Spleen (tissue), 11 donors: ENCODE data around the gene PEX14. TPM values are rescaled to one million over a fixed set of nuclear protein-coding genes. Genes with fewer than 3 reads are reported as not detected.

Source experiments
- DNase-seq: peaks from one replicate; pipeline ENCODE4 v3.0.0-alpha.2; 2020
- H3K27ac ChIP-seq, 8 donors: fragments of 200-600 bp; sonication (generic) in 7 of 8; 1 replicate in 4 of 8; 2 replicates in 4 of 8; pipeline versions ENCODE4 v1.5.0 to v1.8.0; 2016 to 2021; ENCODE audit warnings: inconsistent platforms in 4 of 8, mild to moderate bottlenecking in 4 of 8, moderate library complexity in 1 of 8
- H3K27me3 ChIP-seq, 7 donors: fragments of 200-600 bp; sonication (generic) in 6 of 7; replicated peaks in 1 of 7; 1 replicate in 4 of 7; 2 replicates in 3 of 7; pipeline versions ENCODE4 v1.5.0 to v1.8.0; 2016 to 2021; ENCODE audit warnings: inconsistent platforms in 3 of 7, mild to moderate bottlenecking in 1 of 7
- H3K36me3 ChIP-seq, 6 donors: fragments of 200-600 bp; sonication (generic) in 5 of 6; 1 replicate in 4 of 6; 2 replicates in 2 of 6; pipeline versions ENCODE4 v1.5.0 to v1.8.0; 2016 to 2021; ENCODE audit warnings: inconsistent platforms in 2 of 6
- H3K4me1 ChIP-seq, 6 donors: fragments of 200-600 bp; sonication (generic) in 5 of 6; 1 replicate in 3 of 6; 2 replicates in 3 of 6; pipeline versions ENCODE4 v1.5.0 to v1.8.0; 2016 to 2021; ENCODE audit warnings: inconsistent platforms in 3 of 6
- H3K4me3 ChIP-seq, 8 donors: fragments of 200-600 bp; sonication (generic) in 7 of 8; 1 replicate in 4 of 8; 2 replicates in 4 of 8; pipeline versions ENCODE4 v1.5.0 to v1.8.0; 2016 to 2021; ENCODE audit warnings: inconsistent platforms in 4 of 8, mild to moderate bottlenecking in 4 of 8, moderate library complexity in 2 of 8
- H3K9me3 ChIP-seq, 8 donors: fragments of 200-600 bp; sonication (generic) in 7 of 8; 1 replicate in 4 of 8; 2 replicates in 4 of 8; pipeline versions ENCODE4 v1.5.0 to v1.8.0; 2016 to 2021; ENCODE audit warnings: inconsistent platforms in 4 of 8
- POLR2A ChIP-seq, 3 donors: fragments of 450-650 bp; IDR thresholded peaks; one replicate each; pipeline ENCODE4 v1.5.1; 2017; ENCODE audit warnings: antibody characterized with exemption in 3 of 3, mild to moderate bottlenecking in 1 of 3
- POLR2AphosphoS5 ChIP-seq, 3 donors: sonication (generic); formaldehyde crosslinking; IDR thresholded peaks; one replicate each; pipeline ENCODE4 v1.5.1; 2017; ENCODE audit warnings: antibody characterized with exemption in 3 of 3
- WGBS, 5 donors: extraction: QIAGEN DNeasy Blood & Tissue Kit in 3 of 5; methylation state at CpG; one replicate each; pipeline versions ENCODE4 v1.1.5 to v1.1.7; 2013 to 2018; 5-methylcytosine and 5-hydroxymethylcytosine counted together
- intact Hi-C: fragments of 100-400 bp; cut with DNase I; formaldehyde crosslinking; loops from one replicate; pipeline ENCODE4 v1.15.0; 2023; ENCODE audit warnings: low total_unique reads
- polyA plus RNA-seq, 3 donors: library from polyadenylated mRNA; stranded (reverse); fragments of 200-250 nt; gene quantifications; one replicate each; pipeline ENCODE4 v1.2.1, GENCODE V29; 2013
- total RNA-seq, 7 donors: library from RNA; depleted of rRNA in 3 of 7; stranded (reverse); fragments of >200 nt in 3 of 7; fragmentation: NEBNext Ultra II Directional in 4 of 7; extraction: Animal tissue kit (Norgen Biotek cat#: 25700) in 4 of 7; gene quantifications; one replicate each; pipeline versions ENCODE4 v1.1.0 to v1.2.1, GENCODE V29; 2016 to 2021
- TF ChIP-seq, protein P1 (sequence below), 11 experiments: fragments of 200-600 bp in 7 of 11; fragments of 450-650 bp in 4 of 11; sonication (generic) in 4 of 11; IDR thresholded peaks in 8 of 11; conservative IDR thresholded peaks in 3 of 11; 1 replicate in 7 of 11; 2 replicates in 4 of 11; pipeline versions ENCODE4 v1.4.0 to v1.8.0; 2016 to 2021; ENCODE audit warnings: antibody characterized with exemption in 11 of 11, inconsistent platforms in 4 of 11, mild to moderate bottlenecking in 1 of 11
- donor health status: healthy with polysubstance abuse.
- donor health status: DM: no; HTN: no; CAD: no; lungs with moderate emphysema.
- donor health status: DM: no; HTN: no; CAD: no.
- donor health status: Bipolar disorder and iron deficiency.
- donor health status: healthy.
- donor health status: DM: no; HTN: no; CAD: no.
- donor health status: DM: yes; HTN: yes; CAD: no.

Gene PEX14
- total and polyA plus RNA-seq, 10 donors: 9.3 to 19.7 (median 12.1) TPM

DNA sequence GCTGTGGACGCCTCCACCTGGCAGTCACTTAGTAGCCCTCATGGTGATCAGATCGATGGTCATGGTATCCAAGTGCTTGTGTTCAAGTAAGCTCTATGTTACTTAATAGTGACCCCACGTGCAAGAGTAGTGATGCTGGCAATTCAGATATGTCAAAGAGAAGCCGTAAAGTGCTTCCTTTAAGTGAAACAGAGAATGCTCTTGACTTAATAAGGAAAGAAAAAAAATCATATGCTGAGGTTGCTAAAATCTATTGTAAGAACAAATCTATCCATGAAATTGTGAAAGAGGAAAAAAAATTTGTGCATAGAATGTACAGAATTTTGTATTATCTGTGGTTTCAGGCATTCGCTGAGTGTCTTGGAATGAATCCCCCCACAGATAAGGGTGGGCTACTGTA is 113.9 kb downstream of the PEX14 start:
- Histone ChIP-seq H3K27me3 (no peaks in the 10 kb centered on the region), H3K4me3 (no peak overlapping the region), H3K4me1 (no peaks in the 10 kb centered on the region), H3K9me3 (no peaks in the 10 kb centered on the region), H3K27ac (no peak overlapping the region), H3K36me3 (no peaks in the 10 kb centered on the region)
- 81 to 95% (median 93%) methylated on average over 5 of the region's 5 CpGs for WGBS, 5 donors
- no peak for DNase-seq
- TF ChIP-seq POLR2AphosphoS5 (IDR thresholded peaks at IDR 0.05): no peak
- no peak for TF ChIP-seq POLR2A (IDR thresholded peaks at IDR 0.05)
- TF ChIP-seq, protein P1, sequence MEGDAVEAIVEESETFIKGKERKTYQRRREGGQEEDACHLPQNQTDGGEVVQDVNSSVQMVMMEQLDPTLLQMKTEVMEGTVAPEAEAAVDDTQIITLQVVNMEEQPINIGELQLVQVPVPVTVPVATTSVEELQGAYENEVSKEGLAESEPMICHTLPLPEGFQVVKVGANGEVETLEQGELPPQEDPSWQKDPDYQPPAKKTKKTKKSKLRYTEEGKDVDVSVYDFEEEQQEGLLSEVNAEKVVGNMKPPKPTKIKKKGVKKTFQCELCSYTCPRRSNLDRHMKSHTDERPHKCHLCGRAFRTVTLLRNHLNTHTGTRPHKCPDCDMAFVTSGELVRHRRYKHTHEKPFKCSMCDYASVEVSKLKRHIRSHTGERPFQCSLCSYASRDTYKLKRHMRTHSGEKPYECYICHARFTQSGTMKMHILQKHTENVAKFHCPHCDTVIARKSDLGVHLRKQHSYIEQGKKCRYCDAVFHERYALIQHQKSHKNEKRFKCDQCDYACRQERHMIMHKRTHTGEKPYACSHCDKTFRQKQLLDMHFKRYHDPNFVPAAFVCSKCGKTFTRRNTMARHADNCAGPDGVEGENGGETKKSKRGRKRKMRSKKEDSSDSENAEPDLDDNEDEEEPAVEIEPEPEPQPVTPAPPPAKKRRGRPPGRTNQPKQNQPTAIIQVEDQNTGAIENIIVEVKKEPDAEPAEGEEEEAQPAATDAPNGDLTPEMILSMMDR (IDR thresholded peaks at IDR 0.05 in 8 of 11, conservative IDR thresholded peaks at IDR 0.05 in 3 of 11): no peak
- intact Hi-C loops: no loop called here

DNA sequence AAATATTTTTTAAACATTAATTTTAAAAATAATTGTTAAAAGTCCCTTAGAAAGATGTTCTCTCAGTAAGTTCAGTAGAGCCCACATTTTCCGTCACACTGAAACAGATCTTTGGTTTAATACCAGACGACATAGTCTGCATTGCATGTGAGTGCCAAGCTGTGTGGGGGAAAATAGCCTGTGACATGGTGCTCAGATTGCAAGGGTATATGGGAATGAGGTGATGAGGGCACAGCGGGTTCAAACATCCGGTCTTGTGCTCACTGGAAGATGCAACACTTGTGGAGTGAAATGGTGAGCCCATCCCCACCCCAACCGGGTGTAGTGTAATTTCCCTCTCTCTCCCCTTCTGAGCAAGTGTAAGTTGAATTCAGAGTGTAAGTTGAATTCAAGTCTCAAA is 114.3 kb downstream of the PEX14 start:
- H3K4me3 ChIP-seq: no peak overlapping the region

DNA sequence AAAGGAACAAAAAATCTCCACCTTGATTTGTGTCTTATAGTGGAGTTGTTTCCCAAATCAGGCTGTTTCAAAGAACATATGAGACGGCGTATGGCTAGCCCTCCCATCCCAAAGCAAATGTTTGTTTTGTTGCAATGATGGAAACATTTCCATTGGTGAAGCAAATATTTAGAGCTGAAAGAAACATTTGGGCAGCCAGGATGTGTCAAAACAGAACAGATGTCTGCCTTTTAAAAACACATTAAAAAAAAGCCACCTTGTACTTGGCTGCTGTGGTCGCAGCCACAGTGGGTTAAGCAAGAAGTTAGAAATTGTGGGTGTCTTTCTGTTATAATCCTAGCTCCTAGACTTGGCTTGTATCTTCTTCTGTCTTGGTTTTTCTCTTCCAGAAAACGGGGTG is 116.3 kb downstream of the PEX14 start:
- no peak overlapping the region for H3K27ac ChIP-seq
- no peaks in the 10 kb centered on the region for H3K4me1 ChIP-seq
- no peaks in the 10 kb centered on the region for H3K27me3 ChIP-seq
- TF ChIP-seq POLR2A (IDR thresholded peaks at IDR 0.05): no peak
- no peak for TF ChIP-seq POLR2AphosphoS5 (IDR thresholded peaks at IDR 0.05)
- no peak for DNase-seq
- 45 to 69% (median 63%) methylated on average over 4 of the region's 4 CpGs for whole genome bisulfite sequencing, 5 donors
- no peak overlapping the region for H3K4me3 ChIP-seq
- intact Hi-C loops: no loop called here
- no peaks in the 10 kb centered on the region for H3K9me3 ChIP-seq
- no peaks in the 10 kb centered on the region for H3K36me3 ChIP-seq

More for the DNA sequence above, 114.3 kb downstream of the PEX14 start:
- no peaks in the 10 kb centered on the region for H3K9me3 ChIP-seq
- no peak for TF ChIP-seq POLR2AphosphoS5 (IDR thresholded peaks at IDR 0.05)
- TF ChIP-seq POLR2A (IDR thresholded peaks at IDR 0.05): no peak
- TF ChIP-seq, protein P1 (IDR thresholded peaks at IDR 0.05 in 8 of 11, conservative IDR thresholded peaks at IDR 0.05 in 3 of 11): no peak
- H3K4me1 ChIP-seq: no peaks in the 10 kb centered on the region
- H3K27me3 ChIP-seq: no peaks in the 10 kb centered on the region
- intact Hi-C loops: no loop called here
- WGBS, 5 donors: 90 to 95% (median 94%) methylated on average over 5 of the region's 5 CpGs
- H3K27ac ChIP-seq: no peak overlapping the region
- DNase-seq: no peak
- no peaks in the 10 kb centered on the region for H3K36me3 ChIP-seq

DNA sequence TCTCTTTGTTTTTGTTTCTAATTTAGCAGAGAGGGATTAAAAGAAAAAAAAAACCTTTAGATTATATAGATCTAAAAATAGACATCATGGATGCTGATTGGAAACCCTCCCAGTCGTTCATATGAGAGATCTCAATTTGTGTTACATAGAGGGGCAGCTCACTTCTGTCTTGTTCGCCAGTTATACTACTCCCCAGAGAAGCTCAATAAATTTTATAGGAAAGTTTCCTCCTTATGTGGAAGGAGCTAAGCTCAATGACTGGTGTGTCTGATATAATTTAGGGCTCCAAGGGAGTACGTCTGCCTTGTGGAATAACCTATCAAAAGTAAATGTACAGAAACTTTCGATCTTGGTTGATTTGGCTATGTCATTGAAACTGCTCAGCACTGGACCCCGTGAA is 117.6 kb downstream of the PEX14 start:
- Histone ChIP-seq H3K4me3 (no peak overlapping the region), H3K27ac (no peak overlapping the region), H3K4me1 (peaks cover 0 to 5% (median 0%) of the 10 kb centered on the region in 6 donors), H3K27me3 (no peaks in the 10 kb centered on the region), H3K36me3 (no peaks in the 10 kb centered on the region), H3K9me3 (no peaks in the 10 kb centered on the region)
- no peak for DNase-seq
- 71 to 79% (median 73%) methylated on average over 5 of the region's 5 CpGs for WGBS, 5 donors
- TF ChIP-seq, protein P1 (IDR thresholded peaks at IDR 0.05 in 8 of 11, conservative IDR thresholded peaks at IDR 0.05 in 3 of 11): no peak
- no peak for TF ChIP-seq POLR2AphosphoS5 (IDR thresholded peaks at IDR 0.05)
- TF ChIP-seq POLR2A (IDR thresholded peaks at IDR 0.05): no peak
- intact Hi-C loops: no loop called here

DNA sequence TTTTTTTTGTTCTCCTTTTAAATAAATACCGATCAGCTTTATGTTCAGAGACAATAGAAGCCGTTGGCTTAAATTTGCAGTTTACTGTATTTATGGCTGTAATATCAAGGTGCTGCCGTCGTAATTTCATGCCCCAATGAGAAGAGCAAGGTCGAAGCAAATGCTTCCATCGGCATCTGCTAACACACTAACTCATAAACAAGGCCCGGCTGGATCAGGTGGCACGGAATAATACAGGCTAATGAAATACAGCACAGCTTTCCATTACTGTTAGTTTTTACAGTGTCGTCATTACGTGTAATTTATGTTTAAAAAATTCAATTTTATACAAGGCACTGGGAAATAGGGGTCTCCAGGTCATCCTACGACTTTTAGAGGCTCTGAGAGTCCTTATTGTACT is 119.0 kb downstream of the PEX14 start:
- Histone ChIP-seq H3K9me3 (no peaks in the 10 kb centered on the region), H3K27ac (no peak overlapping the region), H3K27me3 (no peaks in the 10 kb centered on the region), H3K4me3 (no peak overlapping the region), H3K4me1 (peaks cover 0 to 5% (median 0%) of the 10 kb centered on the region in 6 donors), H3K36me3 (peaks cover 0 to under 1% (median 0%) of the 10 kb centered on the region in 6 donors)
- 94 to 97% (median 96%) methylated on average over 11 of the region's 11 CpGs for WGBS, 5 donors
- TF ChIP-seq POLR2A (IDR thresholded peaks at IDR 0.05): no peak
- TF ChIP-seq, protein P1 (IDR thresholded peaks at IDR 0.05 in 8 of 11, conservative IDR thresholded peaks at IDR 0.05 in 3 of 11): no peak
- no peak for TF ChIP-seq POLR2AphosphoS5 (IDR thresholded peaks at IDR 0.05)
- intact Hi-C loops: no loop called here
- DNase-seq: no peak
